Measurements from ENCODE around the gene SMIM13. TPM values are rescaled to one million over a fixed set of nuclear protein-coding genes. Genes with fewer than 3 reads are reported as not detected.

SMIM13 gene
- total RNA-seq, 1 donor from 2014 or later: 11.5 TPM

DNA sequence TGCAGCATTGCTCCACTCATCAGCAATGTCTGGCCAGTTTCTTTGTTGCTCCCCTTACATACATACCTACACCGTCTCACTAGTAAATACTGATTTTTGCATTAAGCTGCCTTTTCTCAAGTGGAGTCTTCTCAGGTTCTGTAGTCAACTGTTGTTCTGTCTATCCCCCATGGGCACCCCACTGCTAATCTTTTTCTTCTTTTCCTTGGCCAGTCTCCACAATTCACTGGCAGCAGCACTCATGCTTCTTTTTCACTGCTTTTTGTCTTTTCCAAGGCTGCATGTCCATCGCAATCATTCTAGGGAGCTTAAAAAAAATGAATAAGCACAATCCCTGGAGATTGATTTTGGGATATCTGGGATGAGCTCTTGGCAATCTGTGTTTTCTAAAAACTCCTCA, 28.2 kb downstream of the SMIM13 start:
- H3K27ac Mint-ChIP-seq: no peak overlapping the region
- peaks cover 3% of the 10 kb centered on the region for H3K9me3 Mint-ChIP-seq (ENCODE audit: low read depth)
- TF ChIP-seq, protein P1, sequence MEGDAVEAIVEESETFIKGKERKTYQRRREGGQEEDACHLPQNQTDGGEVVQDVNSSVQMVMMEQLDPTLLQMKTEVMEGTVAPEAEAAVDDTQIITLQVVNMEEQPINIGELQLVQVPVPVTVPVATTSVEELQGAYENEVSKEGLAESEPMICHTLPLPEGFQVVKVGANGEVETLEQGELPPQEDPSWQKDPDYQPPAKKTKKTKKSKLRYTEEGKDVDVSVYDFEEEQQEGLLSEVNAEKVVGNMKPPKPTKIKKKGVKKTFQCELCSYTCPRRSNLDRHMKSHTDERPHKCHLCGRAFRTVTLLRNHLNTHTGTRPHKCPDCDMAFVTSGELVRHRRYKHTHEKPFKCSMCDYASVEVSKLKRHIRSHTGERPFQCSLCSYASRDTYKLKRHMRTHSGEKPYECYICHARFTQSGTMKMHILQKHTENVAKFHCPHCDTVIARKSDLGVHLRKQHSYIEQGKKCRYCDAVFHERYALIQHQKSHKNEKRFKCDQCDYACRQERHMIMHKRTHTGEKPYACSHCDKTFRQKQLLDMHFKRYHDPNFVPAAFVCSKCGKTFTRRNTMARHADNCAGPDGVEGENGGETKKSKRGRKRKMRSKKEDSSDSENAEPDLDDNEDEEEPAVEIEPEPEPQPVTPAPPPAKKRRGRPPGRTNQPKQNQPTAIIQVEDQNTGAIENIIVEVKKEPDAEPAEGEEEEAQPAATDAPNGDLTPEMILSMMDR (IDR thresholded peaks at IDR 0.05; ENCODE audit: unreplicated experiment): no peak

GRCh38 chr6:11122380-11122779, 28.7 kb downstream of the SMIM13 start:
- DNase-seq (ENCODE audit: low spot score, unreplicated experiment): no peak
- Mint-ChIP-seq H3K27ac (no peak overlapping the region), H3K4me1 (ENCODE audit: low read depth) (peaks cover 1% of the 10 kb centered on the region), H3K9me3 (ENCODE audit: low read depth) (peaks cover 3% of the 10 kb centered on the region), H3K36me3 (ENCODE audit: insufficient read depth) (peaks cover 6% of the 10 kb centered on the region), H3K27me3 (no peaks in the 10 kb centered on the region), H3K4me3 (ENCODE audit: low read depth) (no peak overlapping the region)
- TF ChIP-seq, protein P1 (IDR thresholded peaks at IDR 0.05; ENCODE audit: unreplicated experiment): no peak

More for the DNA sequence above, 28.2 kb downstream of the SMIM13 start:
- DNase-seq (ENCODE audit: low spot score, unreplicated experiment): no peak
- no peaks in the 10 kb centered on the region for H3K27me3 Mint-ChIP-seq
- peaks cover 1% of the 10 kb centered on the region for H3K4me1 Mint-ChIP-seq (ENCODE audit: low read depth)
- H3K4me3 Mint-ChIP-seq (ENCODE audit: low read depth): no peak overlapping the region
- H3K36me3 Mint-ChIP-seq (ENCODE audit: insufficient read depth): peaks cover 4% of the 10 kb centered on the region

DNA sequence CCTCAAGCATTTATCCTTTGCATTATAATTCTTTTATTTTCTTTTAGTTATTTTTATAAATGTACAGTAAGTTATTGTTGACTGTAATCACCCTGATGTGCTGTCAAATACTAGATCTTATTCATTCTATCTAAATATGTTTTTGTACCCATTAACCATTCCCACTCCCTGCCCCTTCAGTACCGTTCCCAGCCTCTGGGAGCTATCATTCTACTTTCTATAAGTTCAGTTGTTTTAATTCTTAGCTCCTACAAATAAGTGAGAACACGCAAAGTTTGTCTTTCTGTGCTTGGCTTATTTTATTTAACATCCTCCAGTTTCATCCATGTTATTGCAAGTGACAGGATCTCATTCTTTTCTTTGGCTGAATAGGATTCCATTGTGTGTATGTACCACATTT, 30.3 kb downstream of the SMIM13 start:
- no peak for DNase-seq (ENCODE audit: low spot score, unreplicated experiment)
- H3K27ac Mint-ChIP-seq: no peak overlapping the region
- peaks cover 1% of the 10 kb centered on the region for H3K4me1 Mint-ChIP-seq (ENCODE audit: low read depth)
- peaks cover 7% of the 10 kb centered on the region for H3K36me3 Mint-ChIP-seq (ENCODE audit: insufficient read depth)
- H3K27me3 Mint-ChIP-seq: no peaks in the 10 kb centered on the region
- peaks cover 3% of the 10 kb centered on the region for H3K9me3 Mint-ChIP-seq (ENCODE audit: low read depth)
- TF ChIP-seq, protein P1 (IDR thresholded peaks at IDR 0.05; ENCODE audit: unreplicated experiment): peak; percentile 28
- no peak overlapping the region for H3K4me3 Mint-ChIP-seq (ENCODE audit: low read depth)

DNA sequence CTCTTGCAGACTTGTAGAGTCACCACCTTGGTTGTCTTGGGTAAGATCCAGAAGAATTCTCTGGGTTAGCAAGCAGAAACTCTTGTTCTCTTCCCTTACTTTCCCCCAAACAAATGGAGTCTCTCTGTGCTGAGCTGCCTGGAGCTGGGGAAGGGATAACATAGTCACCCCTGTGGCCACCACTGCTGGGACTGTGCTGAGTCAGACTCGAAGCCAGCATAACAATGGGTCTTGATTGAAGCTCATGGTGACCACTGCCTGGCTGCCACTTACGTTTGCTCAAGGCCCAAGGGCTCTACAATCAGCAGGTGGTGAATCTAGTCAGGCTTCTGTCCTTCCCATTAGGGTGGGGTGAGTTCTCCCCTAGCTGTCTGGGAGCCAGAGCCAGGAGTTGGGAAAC, 33.2 kb downstream of the SMIM13 start:
- Mint-ChIP-seq H3K36me3 (ENCODE audit: insufficient read depth) (peaks cover 7% of the 10 kb centered on the region), H3K27ac (no peak overlapping the region), H3K4me1 (ENCODE audit: low read depth) (no peaks in the 10 kb centered on the region), H3K27me3 (no peaks in the 10 kb centered on the region), H3K4me3 (ENCODE audit: low read depth) (no peak overlapping the region), H3K9me3 (ENCODE audit: low read depth) (peaks cover 3% of the 10 kb centered on the region)
- TF ChIP-seq, protein P1 (IDR thresholded peaks at IDR 0.05; ENCODE audit: unreplicated experiment): no peak
- no peak for DNase-seq (ENCODE audit: low spot score, unreplicated experiment)

- Mint-ChIP-seq H3K27me3 (no peaks in the 10 kb centered on the region), H3K27ac (no peak overlapping the region), H3K36me3 (ENCODE audit: insufficient read depth) (peaks cover 7% of the 10 kb centered on the region), H3K4me3 (ENCODE audit: low read depth) (no peak overlapping the region), H3K4me1 (ENCODE audit: low read depth) (no peaks in the 10 kb centered on the region), H3K9me3 (ENCODE audit: low read depth) (peaks cover 3% of the 10 kb centered on the region)
- TF ChIP-seq, protein P1 (IDR thresholded peaks at IDR 0.05; ENCODE audit: unreplicated experiment): no peak
- DNase-seq (ENCODE audit: low spot score, unreplicated experiment): no peak
Measured at GRCh38 chr6:11128608-11129007, 35.0 kb downstream of the SMIM13 start.

Measured in progenitor cell of endocrine pancreas (in vitro differentiated cells).